A549 treated with ZK216348 at 1 μM for 4 hours (cell line): Measurements from ENCODE around the gene SLC7A4. TPM values are rescaled to one million over a fixed set of nuclear protein-coding genes. Genes with fewer than 3 reads are reported as not detected.

Experiments
- total RNA-seq: library from RNA; stranded (reverse); fragments of 200-300 nt; extraction: Qiagen RNA extraction; gene quantifications from 5 replicates; pipeline ENCODE4 v1.2.3, GENCODE V29; 2022; ENCODE audit warnings: low read depth

The SLC7A4 gene
- total RNA-seq: not detected in 5 replicates

DNA sequence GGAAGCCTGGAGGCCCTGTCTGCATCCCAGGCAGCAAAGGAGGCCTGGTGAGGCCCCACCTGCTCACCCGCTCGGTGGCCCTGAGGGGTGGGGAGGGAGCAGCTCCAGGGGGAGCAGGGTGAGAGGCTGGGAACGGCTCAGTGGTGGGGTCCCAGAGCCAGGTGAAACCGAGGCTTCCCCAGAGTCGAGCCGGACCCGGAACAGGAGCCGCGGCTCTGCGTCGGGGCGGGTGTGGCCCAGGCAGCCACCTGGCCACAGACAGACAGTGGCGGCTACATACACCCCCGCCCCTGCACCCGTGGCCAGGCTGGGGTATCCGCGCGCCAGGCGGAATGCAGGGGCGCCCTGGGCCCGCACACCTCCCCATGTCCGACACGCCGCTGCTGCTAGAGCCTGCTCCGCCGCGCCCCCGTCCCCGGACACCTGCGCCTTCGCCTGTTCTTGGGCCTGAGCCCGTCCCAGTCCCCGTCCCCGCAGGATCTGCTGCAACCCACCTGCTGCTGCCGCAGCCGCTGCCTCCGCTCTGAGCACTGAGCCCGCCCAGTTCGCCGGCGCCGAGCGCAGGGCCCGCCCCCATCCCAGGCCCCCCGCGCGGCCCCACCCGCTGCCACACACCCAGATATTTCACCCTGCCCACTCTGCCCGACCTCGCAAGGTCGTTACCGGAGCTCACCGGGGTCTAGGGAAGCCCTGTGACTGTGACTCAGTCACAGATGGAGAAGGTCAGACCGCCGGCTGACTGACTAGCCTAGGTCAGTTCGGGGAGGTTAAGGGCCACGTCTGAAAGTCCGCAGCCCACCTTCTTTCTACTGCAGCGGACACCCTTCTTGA, at the start of gene SLC7A4:
Gene SLC7A4 (minus strand): TSS at position 525 of the 831 bp plus-strand sequence. CDS start 749 bp downstream, outside the sequence.

GRCh38 chr22:21045585-21046294, 13.4 kb upstream of the SLC7A4 start, which contains the start of gene LRRC74B:
Gene LRRC74B, plus strand, starts transcription at chr22:21045946. Its CDS starts 41 bp downstream, at chr22:21045987.

GRCh38 chr22:21014726-21015465, 17.5 kb downstream of the SLC7A4 start, which contains the start of gene P2RX6:
Gene P2RX6, plus strand, starts transcription at chr22:21015165. Its CDS starts 10 bp downstream, at chr22:21015175.

DNA sequence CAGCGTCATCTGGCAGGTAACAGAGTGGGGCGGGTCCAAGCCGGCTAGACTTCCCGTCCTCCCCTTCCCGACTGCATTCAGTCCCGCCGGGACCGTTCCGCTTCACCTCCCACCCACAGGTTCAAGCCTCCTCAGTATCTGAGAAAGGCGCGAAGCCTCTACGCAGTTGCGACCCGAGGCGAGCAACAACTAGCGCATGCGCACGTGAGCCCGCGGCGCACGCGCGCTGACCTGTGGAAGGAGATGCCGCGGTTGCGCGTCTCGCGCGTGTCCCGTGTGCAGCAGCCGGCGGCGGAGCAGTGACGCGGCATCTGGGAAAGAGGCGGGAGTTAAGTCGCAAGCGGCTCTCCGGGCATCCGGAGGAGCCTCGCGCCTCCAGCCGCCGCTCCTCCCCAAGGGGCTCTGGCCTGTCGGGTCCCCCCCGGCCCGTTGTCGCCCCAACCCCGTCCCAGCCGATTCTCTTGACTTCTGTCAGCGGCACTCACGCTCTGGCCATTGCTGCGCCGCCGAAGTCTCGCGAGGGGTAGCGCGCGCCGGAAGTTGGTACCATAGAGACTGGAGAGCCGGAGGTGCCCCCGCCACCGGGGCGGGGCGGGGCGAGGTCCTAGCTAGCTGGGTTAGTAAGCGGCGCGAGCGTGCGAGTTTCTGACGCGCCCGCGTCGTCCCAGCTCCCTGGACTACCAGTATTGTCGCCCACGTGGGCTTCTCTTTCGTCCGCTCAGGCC, 30.6 kb downstream of the SLC7A4 start, which contains the start of gene THAP7:
Gene THAP7 (minus strand): TSS at position 518 of the 725 bp plus-strand sequence. CDS start 207 bp downstream, at position 311.

GRCh38 chr22:20981787-20982562, 50.4 kb downstream of the SLC7A4 start, which contains the start of gene LZTR1:
Gene LZTR1, plus strand, starts transcription at chr22:20982297. Its CDS starts 75 bp downstream, at chr22:20982372.

Other genes starting within 250 kb of the SLC7A4 start
- 14.1 to 21.9 TPM (median 21.2 TPM) in 5 replicates for gene PI4KA, start 173.8 kb downstream of the SLC7A4 start, total RNA-seq
- gene SNAP29, start 173.6 kb downstream of the SLC7A4 start, total RNA-seq: 17.0 to 18.8 TPM (median 18.4 TPM) in 5 replicates
- 20.7 to 24.6 TPM (median 22.5 TPM) in 5 replicates for gene CRKL, start 115.2 kb downstream of the SLC7A4 start, total RNA-seq
- gene AIFM3, start 65.3 kb downstream of the SLC7A4 start, total RNA-seq: 1.9 to 5.0 TPM (median 3.7 TPM) in 5 replicates
- 9.9 to 22.7 TPM (median 19.3 TPM) in 5 replicates for gene LZTR1, start 50.3 kb downstream of the SLC7A4 start, total RNA-seq
- 14.4 to 28.4 TPM (median 25.2 TPM) in 5 replicates for gene THAP7, start 30.4 kb downstream of the SLC7A4 start, total RNA-seq
- gene P2RX6, start 17.4 kb downstream of the SLC7A4 start, total RNA-seq: 0.40 to 1.1 TPM (median 0.64 TPM) in 5 replicates
- gene LRRC74B, start 13.4 kb upstream of the SLC7A4 start, total RNA-seq: not detected in 5 replicates